Measurements from ENCODE around the gene RBM38.

- TF ChIP-seq POLR2A (IDR thresholded peaks at IDR 0.05), result no peak
- TF ChIP-seq CTCF (IDR thresholded peaks at IDR 0.05), result no peak
These were observed 19.7 kb downstream of the RBM38 start for GRCh38 chr20:57410924-57411323.

Data from esophagus squamous epithelium (tissue), 4 donors.